ENCODE data around the gene SLC26A9. TPM values are rescaled to one million over a fixed set of nuclear protein-coding genes. Genes with fewer than 3 reads are reported as not detected.

The SLC26A9 gene
- not detected in 2 replicates for total RNA-seq

DNA sequence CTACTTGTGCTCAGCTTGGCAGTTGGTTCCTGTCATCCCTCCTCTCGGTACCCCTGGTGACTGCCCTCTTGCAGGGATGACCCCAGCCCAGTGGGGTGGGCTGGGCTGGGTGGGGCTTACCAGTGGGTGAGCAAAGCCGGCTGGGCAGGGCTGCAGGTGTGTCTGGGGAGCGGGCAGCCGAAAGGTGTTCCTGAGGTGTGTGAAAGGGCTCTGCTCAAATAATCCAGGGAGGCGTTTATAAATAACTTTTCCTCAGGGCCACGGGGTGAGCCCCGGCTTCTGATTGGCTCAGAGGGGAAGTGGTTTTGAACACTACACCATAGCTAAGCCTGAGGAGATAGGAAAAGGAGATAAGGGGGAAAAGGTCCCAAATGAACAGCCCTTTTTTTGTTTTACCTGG is at the start of gene SLC26A9:
SLC26A9 (minus strand) TSS at position 212 of the 400 bp plus-strand sequence. CDS start 7,636 bp downstream, outside the sequence.
- no peak within 1 kb of the TSS for H3K4me3 ChIP-seq (ENCODE audit: low read depth, low read length)
- TF ChIP-seq CTCF (IDR thresholded peaks at IDR 0.05; ENCODE audit: insufficient read depth, low read depth, low read length), result no peak
- no peak for DNase-seq (ENCODE audit: low read depth)

DNA sequence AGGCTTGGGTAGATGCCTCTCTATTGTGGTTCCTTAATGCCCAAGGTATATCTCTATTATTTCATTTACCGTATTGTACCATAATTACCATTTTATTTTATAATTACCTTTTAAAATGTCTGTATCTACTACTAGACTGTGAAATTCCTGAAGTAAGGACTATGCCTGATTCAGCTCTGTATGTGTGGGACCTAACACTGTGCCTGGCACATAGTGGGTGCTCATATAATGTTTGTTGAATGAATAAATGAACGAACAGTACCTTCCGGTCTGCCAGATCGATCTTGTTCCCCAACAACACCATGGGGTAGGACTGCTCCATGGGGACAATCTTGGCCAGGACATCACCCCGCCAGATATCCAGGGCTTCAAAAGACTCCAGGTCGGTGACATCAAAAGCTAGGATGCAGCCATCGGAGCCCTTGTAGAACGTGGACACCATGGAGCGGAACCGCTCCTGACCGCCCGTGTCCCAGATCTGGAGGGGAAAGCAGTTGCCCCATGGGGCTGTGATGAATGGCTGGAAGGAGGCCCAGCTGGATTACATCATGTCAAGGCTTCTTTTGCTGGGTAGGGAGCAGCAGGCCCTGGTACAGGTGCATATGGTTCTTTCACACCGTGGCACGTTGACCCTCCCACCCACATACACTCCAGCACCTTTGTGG is 49.1 kb upstream of the SLC26A9 start:
- no peak for TF ChIP-seq CTCF (IDR thresholded peaks at IDR 0.05; ENCODE audit: insufficient read depth, low read depth, low read length)
- no peak for DNase-seq (ENCODE audit: low read depth)
- H3K4me3 ChIP-seq (ENCODE audit: low read depth, low read length), result no peak overlapping the region

DNA sequence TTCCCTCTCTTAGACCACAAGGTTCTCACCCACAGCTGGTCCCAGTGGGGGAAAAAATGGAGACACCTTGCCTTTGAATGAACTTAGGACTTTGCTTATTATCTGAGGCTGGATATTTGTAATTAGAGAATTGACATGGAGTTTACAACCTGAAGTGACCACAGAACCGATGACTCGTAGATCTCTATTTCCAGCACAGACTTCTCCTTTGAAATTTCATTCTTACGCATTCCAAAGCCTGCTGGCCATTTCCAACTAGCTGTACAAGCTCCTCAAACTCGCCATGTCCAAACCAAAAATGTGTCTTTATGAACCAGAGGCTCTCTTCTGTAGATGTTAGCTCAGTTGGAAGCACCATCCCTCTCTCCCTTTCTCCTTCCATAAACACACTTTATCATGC is 48.0 kb upstream of the SLC26A9 start:
- no peak for TF ChIP-seq CTCF (IDR thresholded peaks at IDR 0.05; ENCODE audit: insufficient read depth, low read depth, low read length)
- peak; percentile 28 for DNase-seq (ENCODE audit: low read depth)
- no peak overlapping the region for H3K4me3 ChIP-seq (ENCODE audit: low read depth, low read length)

- no peak for TF ChIP-seq CTCF (IDR thresholded peaks at IDR 0.05; ENCODE audit: insufficient read depth, low read depth, low read length)
- DNase-seq (ENCODE audit: low read depth), result no peak
- H3K4me3 ChIP-seq (ENCODE audit: low read depth, low read length), result no peak overlapping the region
Measured at GRCh38 chr1:205990226-205990625, 47.0 kb upstream of the SLC26A9 start.

DNA sequence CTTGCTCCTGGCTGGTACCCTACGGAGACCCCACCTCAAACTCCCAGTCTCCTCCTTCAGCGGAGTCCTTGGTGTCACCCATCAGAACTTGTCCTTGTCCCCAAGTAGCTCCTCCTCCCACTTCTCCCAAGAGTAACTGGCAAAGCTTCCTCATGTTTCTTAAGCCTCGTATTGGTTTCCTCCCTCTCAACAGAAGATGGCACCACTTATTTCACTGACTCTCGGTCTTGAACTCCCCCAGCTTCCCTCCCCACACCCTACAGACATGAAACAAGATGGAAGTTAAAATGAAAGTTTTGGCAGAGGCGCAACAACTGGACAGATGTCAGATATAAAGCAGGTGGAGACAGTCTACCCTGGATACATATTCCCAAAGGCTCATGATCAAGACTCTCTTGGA is 46.5 kb upstream of the SLC26A9 start:
- no peak for TF ChIP-seq CTCF (IDR thresholded peaks at IDR 0.05; ENCODE audit: insufficient read depth, low read depth, low read length)
- no peak for DNase-seq (ENCODE audit: low read depth)

GRCh38 chr1:205988585-205988995 is 45.3 kb upstream of the SLC26A9 start:
- TF ChIP-seq CTCF (IDR thresholded peaks at IDR 0.05; ENCODE audit: insufficient read depth, low read depth, low read length), result no peak
- no peak for DNase-seq (ENCODE audit: low read depth)
- no peak overlapping the region for H3K4me3 ChIP-seq (ENCODE audit: low read depth, low read length)

More for the DNA sequence above, 46.5 kb upstream of the SLC26A9 start:
- no peak overlapping the region for H3K4me3 ChIP-seq (ENCODE audit: low read depth, low read length)

DNA sequence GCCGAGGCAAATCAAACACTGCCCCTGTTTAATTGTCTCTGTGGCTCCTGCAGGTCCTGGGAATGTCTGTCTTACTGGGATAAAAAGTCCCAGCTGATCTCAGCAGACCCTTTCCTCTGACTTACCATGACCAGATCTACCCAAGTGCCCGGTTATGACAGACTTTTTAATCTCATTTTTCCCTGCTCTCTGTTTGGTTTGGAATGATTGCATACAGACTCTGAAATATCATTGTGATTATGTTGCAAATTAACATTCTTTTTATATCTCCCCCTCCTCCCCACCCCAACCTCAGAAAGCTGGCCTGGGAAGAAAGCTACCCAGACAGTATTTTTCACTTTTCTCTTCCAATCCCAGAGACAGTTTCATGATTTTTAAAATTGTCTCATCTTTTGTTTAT is 43.6 kb upstream of the SLC26A9 start:
- no peak overlapping the region for H3K4me3 ChIP-seq (ENCODE audit: low read depth, low read length)
- no peak for TF ChIP-seq CTCF (IDR thresholded peaks at IDR 0.05; ENCODE audit: insufficient read depth, low read depth, low read length)
- DNase-seq (ENCODE audit: low read depth), result no peak
